Measurements from ENCODE around the gene ASPHD1.

- TF ChIP-seq, protein P1, sequence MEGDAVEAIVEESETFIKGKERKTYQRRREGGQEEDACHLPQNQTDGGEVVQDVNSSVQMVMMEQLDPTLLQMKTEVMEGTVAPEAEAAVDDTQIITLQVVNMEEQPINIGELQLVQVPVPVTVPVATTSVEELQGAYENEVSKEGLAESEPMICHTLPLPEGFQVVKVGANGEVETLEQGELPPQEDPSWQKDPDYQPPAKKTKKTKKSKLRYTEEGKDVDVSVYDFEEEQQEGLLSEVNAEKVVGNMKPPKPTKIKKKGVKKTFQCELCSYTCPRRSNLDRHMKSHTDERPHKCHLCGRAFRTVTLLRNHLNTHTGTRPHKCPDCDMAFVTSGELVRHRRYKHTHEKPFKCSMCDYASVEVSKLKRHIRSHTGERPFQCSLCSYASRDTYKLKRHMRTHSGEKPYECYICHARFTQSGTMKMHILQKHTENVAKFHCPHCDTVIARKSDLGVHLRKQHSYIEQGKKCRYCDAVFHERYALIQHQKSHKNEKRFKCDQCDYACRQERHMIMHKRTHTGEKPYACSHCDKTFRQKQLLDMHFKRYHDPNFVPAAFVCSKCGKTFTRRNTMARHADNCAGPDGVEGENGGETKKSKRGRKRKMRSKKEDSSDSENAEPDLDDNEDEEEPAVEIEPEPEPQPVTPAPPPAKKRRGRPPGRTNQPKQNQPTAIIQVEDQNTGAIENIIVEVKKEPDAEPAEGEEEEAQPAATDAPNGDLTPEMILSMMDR (IDR thresholded peaks at IDR 0.05), result no peak
- TF ChIP-seq EP300 (IDR thresholded peaks at IDR 0.05), result no peak
Measured at GRCh38 chr16:29857133-29857760, 43.0 kb upstream of the ASPHD1 start.
